ENCODE data around the gene WDR59. TPM values are rescaled to one million over a fixed set of nuclear protein-coding genes. Genes with fewer than 3 reads are reported as not detected.
"Not testable (repeated sequence)": the region's sequence is repeated elsewhere in the genome, so short reads cannot be mapped to it uniquely, and the experiment has no call there.

Gene WDR59
- total and polyA plus RNA-seq, 3 experiments from 2014 or later: 13.0 to 56.5 (median 55.9) TPM

- Mint-ChIP-seq H3K4me3 (no peak overlapping the region), H3K36me3 (peaks cover 9 to 70% (median 16%) of the 10 kb centered on the region in 3 donors), H3K4me1 (no peaks in the 10 kb centered on the region), H3K9me3 (no peaks in the 10 kb centered on the region), H3K27me3 (no peaks in the 10 kb centered on the region), H3K27ac (peak overlapping the region in 1 of 8 donors; percentile 27)
- no peak overlapping the region for H3K4me3 ChIP-seq (ENCODE audit: low read length)
- peaks cover 12% of the 10 kb centered on the region for H3K36me3 ChIP-seq (ENCODE audit: insufficient read depth, low read length)
- POLR2A ChIA-PET: no interaction called here
- H3K9me3 ChIP-seq (ENCODE audit: low read length): no peaks in the 10 kb centered on the region
- CTCF ChIA-PET: no interaction called here
- no peaks in the 10 kb centered on the region for H3K4me1 ChIP-seq (ENCODE audit: insufficient read depth, low read length)
- H3K27ac ChIP-seq (ENCODE audit: low read depth, low read length): no peak overlapping the region
- no peak for DNase-seq
- H3K27me3 ChIP-seq (ENCODE audit: insufficient read depth, low read length, poor library complexity, severe bottlenecking): no peaks in the 10 kb centered on the region
Measured at GRCh38 chr16:74931445-74931844, 53.5 kb downstream of the WDR59 start.

GRCh38 chr16:74929636-74930035, 55.3 kb downstream of the WDR59 start:
- peaks cover 9 to 68% (median 18%) of the 10 kb centered on the region in 3 donors for H3K36me3 Mint-ChIP-seq
- POLR2A ChIA-PET: no interaction called here
- Histone ChIP-seq H3K27ac (ENCODE audit: low read depth, low read length) (no peak overlapping the region), H3K36me3 (ENCODE audit: insufficient read depth, low read length) (peaks cover 12% of the 10 kb centered on the region), H3K4me3 (ENCODE audit: low read length) (no peak overlapping the region), H3K9me3 (ENCODE audit: low read length) (no peaks in the 10 kb centered on the region), H3K27me3 (ENCODE audit: insufficient read depth, low read length, poor library complexity, severe bottlenecking) (no peaks in the 10 kb centered on the region), H3K4me1 (ENCODE audit: insufficient read depth, low read length) (no peaks in the 10 kb centered on the region)
- H3K4me1 Mint-ChIP-seq: no peaks in the 10 kb centered on the region
- no peak for DNase-seq
- H3K9me3 Mint-ChIP-seq: no peaks in the 10 kb centered on the region
- H3K27me3 Mint-ChIP-seq: no peaks in the 10 kb centered on the region
- CTCF ChIA-PET: no interaction called here
- H3K27ac Mint-ChIP-seq: peak overlapping the region in 2 of 8 donors; percentile 26 to 36
- no peak overlapping the region for H3K4me3 Mint-ChIP-seq

- POLR2A ChIA-PET: no interaction called here
- no peak overlapping the region for H3K4me3 Mint-ChIP-seq
- CTCF ChIA-PET: no interaction called here
- no peak overlapping the region for H3K27ac Mint-ChIP-seq
- no peak for DNase-seq
- H3K27me3 Mint-ChIP-seq: no peaks in the 10 kb centered on the region
- no peak overlapping the region for H3K4me3 ChIP-seq (ENCODE audit: low read length)
- H3K9me3 Mint-ChIP-seq: no peaks in the 10 kb centered on the region
- no peak overlapping the region for H3K27ac ChIP-seq (ENCODE audit: low read depth, low read length)
- no peaks in the 10 kb centered on the region for H3K9me3 ChIP-seq (ENCODE audit: low read length)
- peaks cover 16 to 72% (median 17%) of the 10 kb centered on the region in 3 donors for H3K36me3 Mint-ChIP-seq
- no peaks in the 10 kb centered on the region for H3K4me1 Mint-ChIP-seq
- H3K27me3 ChIP-seq (ENCODE audit: insufficient read depth, low read length, poor library complexity, severe bottlenecking): no peaks in the 10 kb centered on the region
- peaks cover 9% of the 10 kb centered on the region for H3K36me3 ChIP-seq (ENCODE audit: insufficient read depth, low read length)
- no peaks in the 10 kb centered on the region for H3K4me1 ChIP-seq (ENCODE audit: insufficient read depth, low read length)
Measured at GRCh38 chr16:74926805-74927204, 58.1 kb downstream of the WDR59 start.

- H3K4me3 Mint-ChIP-seq: no peak overlapping the region
- H3K27ac Mint-ChIP-seq: peak overlapping the region in 2 of 8 donors; percentile 19 to 75
- no peaks in the 10 kb centered on the region for H3K9me3 Mint-ChIP-seq
Measured at GRCh38 chr16:74923766-74924460, 61.0 kb downstream of the WDR59 start.

GRCh38 chr16:74922150-74923138, 62.5 kb downstream of the WDR59 start:
- Mint-ChIP-seq H3K4me1 (no peaks in the 10 kb centered on the region), H3K9me3 (peaks cover 0 to 3% (median 0%) of the 10 kb centered on the region in 5 donors), H3K36me3 (peaks cover 32 to 85% (median 34%) of the 10 kb centered on the region in 3 donors), H3K27ac (peak overlapping the region in 1 of 8 donors; percentile 51), H3K4me3 (no peak overlapping the region), H3K27me3 (no peaks in the 10 kb centered on the region)
- ChIA-PET CTCF (interaction anchor here (0.9 kb wide), 1 partner anchor 189 kb away, joined by 4 read pairs; no protein-coding TSS in a partner anchor), POLR2A (no interaction called here)
- Histone ChIP-seq H3K27ac (ENCODE audit: low read depth, low read length) (no peak overlapping the region), H3K27me3 (ENCODE audit: insufficient read depth, low read length, poor library complexity, severe bottlenecking) (no peaks in the 10 kb centered on the region), H3K4me1 (ENCODE audit: insufficient read depth, low read length) (no peaks in the 10 kb centered on the region), H3K36me3 (ENCODE audit: insufficient read depth, low read length) (peaks cover 3% of the 10 kb centered on the region), H3K9me3 (ENCODE audit: low read length) (no peaks in the 10 kb centered on the region), H3K4me3 (ENCODE audit: low read length) (no peak overlapping the region)
- no peak for DNase-seq

More at GRCh38 chr16:74923766-74924460, 61.0 kb downstream of the WDR59 start:
- H3K27ac ChIP-seq (ENCODE audit: low read depth, low read length): no peak overlapping the region
- peaks cover 3% of the 10 kb centered on the region for H3K36me3 ChIP-seq (ENCODE audit: insufficient read depth, low read length)
- DNase-seq: no peak
- POLR2A ChIA-PET: no interaction called here
- CTCF ChIA-PET: no interaction called here
- Mint-ChIP-seq H3K36me3 (peaks cover 19 to 79% (median 25%) of the 10 kb centered on the region in 3 donors), H3K27me3 (no peaks in the 10 kb centered on the region), H3K4me1 (no peaks in the 10 kb centered on the region)
- no peaks in the 10 kb centered on the region for H3K9me3 ChIP-seq (ENCODE audit: low read length)
- no peaks in the 10 kb centered on the region for H3K27me3 ChIP-seq (ENCODE audit: insufficient read depth, low read length, poor library complexity, severe bottlenecking)
- no peaks in the 10 kb centered on the region for H3K4me1 ChIP-seq (ENCODE audit: insufficient read depth, low read length)
- no peak overlapping the region for H3K4me3 ChIP-seq (ENCODE audit: low read length)

GRCh38 chr16:74921051-74921450, 63.9 kb downstream of the WDR59 start:
- Histone ChIP-seq H3K27ac (ENCODE audit: low read depth, low read length) (no peak overlapping the region), H3K9me3 (ENCODE audit: low read length) (no peaks in the 10 kb centered on the region), H3K4me3 (ENCODE audit: low read length) (no peak overlapping the region), H3K4me1 (ENCODE audit: insufficient read depth, low read length) (no peaks in the 10 kb centered on the region), H3K36me3 (ENCODE audit: insufficient read depth, low read length) (peaks cover 7% of the 10 kb centered on the region), H3K27me3 (ENCODE audit: insufficient read depth, low read length, poor library complexity, severe bottlenecking) (no peaks in the 10 kb centered on the region)
- ChIA-PET POLR2A (no interaction called here), CTCF (interaction anchor here (0.6 kb wide), 1 partner anchor 192 kb away, joined by 3 read pairs; no protein-coding TSS in a partner anchor)
- Mint-ChIP-seq H3K4me3 (no peak overlapping the region), H3K9me3 (peaks cover 0 to 3% (median 0%) of the 10 kb centered on the region in 5 donors), H3K27me3 (no peaks in the 10 kb centered on the region), H3K27ac (peak overlapping the region in 1 of 8 donors; percentile 23), H3K4me1 (no peaks in the 10 kb centered on the region), H3K36me3 (peaks cover 39 to 91% (median 40%) of the 10 kb centered on the region in 3 donors)
- DNase-seq: no peak

GRCh38 chr16:74909665-74910064, 75.3 kb downstream of the WDR59 start:
- H3K36me3 Mint-ChIP-seq: peaks cover 57 to 86% (median 71%) of the 10 kb centered on the region in 3 donors
- no peak overlapping the region for H3K4me3 Mint-ChIP-seq
- Histone ChIP-seq H3K27ac (ENCODE audit: low read depth, low read length) (no peak overlapping the region), H3K4me3 (ENCODE audit: low read length) (no peak overlapping the region), H3K36me3 (ENCODE audit: insufficient read depth, low read length) (peaks cover 22% of the 10 kb centered on the region), H3K4me1 (ENCODE audit: insufficient read depth, low read length) (no peaks in the 10 kb centered on the region), H3K27me3 (ENCODE audit: insufficient read depth, low read length, poor library complexity, severe bottlenecking) (no peaks in the 10 kb centered on the region), H3K9me3 (ENCODE audit: low read length) (peaks cover 19% of the 10 kb centered on the region)
- CTCF ChIA-PET: no interaction called here
- H3K27ac Mint-ChIP-seq: peak overlapping the region in 1 of 8 donors; percentile 63
- H3K4me1 Mint-ChIP-seq: no peaks in the 10 kb centered on the region
- peaks cover 14 to 33% (median 29%) of the 10 kb centered on the region in 5 donors for H3K9me3 Mint-ChIP-seq
- POLR2A ChIA-PET: no interaction called here
- no peak for DNase-seq
- H3K27me3 Mint-ChIP-seq: no peaks in the 10 kb centered on the region

GRCh38 chr16:74908759-74909158, 76.2 kb downstream of the WDR59 start:
- Mint-ChIP-seq H3K36me3 (peaks cover 55 to 83% (median 67%) of the 10 kb centered on the region in 3 donors), H3K4me3 (peak overlapping the region in 1 of 7 donors; percentile 23), H3K9me3 (peaks cover 14 to 24% (median 22%) of the 10 kb centered on the region in 5 donors)
- H3K4me3 ChIP-seq (ENCODE audit: low read length); DNase-seq; H3K27me3 Mint-ChIP-seq; CTCF ChIA-PET; H3K27me3 ChIP-seq (ENCODE audit: insufficient read depth, low read length, poor library complexity, severe bottlenecking); POLR2A ChIA-PET; H3K4me1 Mint-ChIP-seq; H3K27ac Mint-ChIP-seq; H3K27ac ChIP-seq (ENCODE audit: low read depth, low read length); H3K4me1 ChIP-seq (ENCODE audit: insufficient read depth, low read length): not testable (repeated sequence)
- peaks cover 15% of the 10 kb centered on the region for H3K9me3 ChIP-seq (ENCODE audit: low read length)
- peaks cover 18% of the 10 kb centered on the region for H3K36me3 ChIP-seq (ENCODE audit: insufficient read depth, low read length)
